ENCODE results near the gene CASKIN2.

- TF ChIP-seq CTCF (IDR thresholded peaks at IDR 0.05) (no peak), POLR2AphosphoS5 (IDR thresholded peaks at IDR 0.05; ENCODE audit: low read depth, low read length) (no peak), SIN3A (IDR thresholded peaks at IDR 0.05; ENCODE audit: borderline replicate concordance, insufficient read depth, low read depth, low read length) (no peak)
Observed at GRCh38 chr17:75478508-75478907, 36.8 kb downstream of the CASKIN2 start.

Measured in Panc1 (cell line).